Brain microvascular endothelial cell (primary cell): Measurements from ENCODE around the gene CDK19.
"Not testable (repeated sequence)": the region's sequence is repeated elsewhere in the genome, so short reads cannot be mapped to it uniquely, and the experiment has no call there.

Experiments
- DNase-seq: peaks from one replicate; pipeline ENCODE4 v3.0.0-alpha.2; 2020
- H3K27ac ChIP-seq: fragments of 250-450 bp; sonication (Bioruptor Pico); 2 replicates; pipeline ENCODE4 v1.5.1; 2020; ENCODE audit warnings: mild to moderate bottlenecking, moderate library complexity
- H3K27me3 ChIP-seq: fragments of 250-450 bp; sonication (Bioruptor Pico); replicated peaks from 2 replicates; pipeline ENCODE4 v1.5.1; 2020; ENCODE audit warnings: mild to moderate bottlenecking
- H3K36me3 ChIP-seq: fragments of 250-450 bp; sonication (Bioruptor Pico); replicated peaks from 2 replicates; pipeline ENCODE4 v1.5.1; 2020; ENCODE audit warnings: mild to moderate bottlenecking
- H3K4me3 ChIP-seq: 2 replicates; pipeline ENCODE4 v1.5.1; 2011; ENCODE audit warnings: low read depth, mild to moderate bottlenecking, control low read depth, low read length, moderate library complexity
- CTCF ChIP-seq: IDR thresholded peaks from 2 replicates; pipeline ENCODE4 v1.5.1; 2011; ENCODE audit warnings: low read depth, mild to moderate bottlenecking, moderate library complexity, low read length, control low read depth, inconsistent platforms; ENCODE audit errors: missing control alignments
- in situ Hi-C: cut with HindIII; loops from 2 replicates; pipeline ENCODE4 v1.10.0; 2017; ENCODE audit warnings: low sequenced_read_pairs, low pct_ligation_motif_present

Gene CDK19

GRCh38 chr6:110856296-110856695 lies 41.0 kb upstream of the CDK19 start:
- no peak for DNase-seq
- in situ Hi-C loops, result no loop called here
- TF ChIP-seq CTCF, result no peak
- Histone ChIP-seq H3K27ac (no peak overlapping the region), H3K36me3 (no peaks in the 10 kb centered on the region), H3K27me3 (no peaks in the 10 kb centered on the region), H3K4me3 (no peak overlapping the region)

GRCh38 chr6:110853754-110854477 lies 38.6 kb upstream of the CDK19 start:
- Histone ChIP-seq H3K27ac (no peak overlapping the region), H3K36me3 (no peaks in the 10 kb centered on the region), H3K4me3 (no peak overlapping the region), H3K27me3 (no peaks in the 10 kb centered on the region)
- no peak for TF ChIP-seq CTCF
- in situ Hi-C loops, result no loop called here
- no peak for DNase-seq

- H3K27me3 ChIP-seq, result no peaks in the 10 kb centered on the region
- no peaks in the 10 kb centered on the region for H3K36me3 ChIP-seq
- no peak for TF ChIP-seq CTCF
- DNase-seq, result no peak
- in situ Hi-C loops, result no loop called here
- no peak overlapping the region for H3K27ac ChIP-seq
- no peak overlapping the region for H3K4me3 ChIP-seq
Observed at GRCh38 chr6:110852773-110853172, 37.5 kb upstream of the CDK19 start.

- no peak for TF ChIP-seq CTCF
- H3K27ac ChIP-seq, result no peak overlapping the region
- H3K4me3 ChIP-seq, result no peak overlapping the region
- H3K36me3 ChIP-seq, result no peaks in the 10 kb centered on the region
- no peaks in the 10 kb centered on the region for H3K27me3 ChIP-seq
- in situ Hi-C loops, result no loop called here
- DNase-seq, result no peak
Observed at GRCh38 chr6:110849781-110850180, 34.5 kb upstream of the CDK19 start.

GRCh38 chr6:110841266-110841665 lies 26.0 kb upstream of the CDK19 start:
- in situ Hi-C loops, result no loop called here
- H3K4me3 ChIP-seq, result no peak overlapping the region

GRCh38 chr6:110835751-110836150 lies 20.5 kb upstream of the CDK19 start:
- in situ Hi-C loops, DNase-seq, H3K4me3 ChIP-seq: not testable (repeated sequence)

More at GRCh38 chr6:110841266-110841665, 26.0 kb upstream of the CDK19 start:
- no peaks in the 10 kb centered on the region for H3K27me3 ChIP-seq
- no peak for TF ChIP-seq CTCF
- no peaks in the 10 kb centered on the region for H3K36me3 ChIP-seq
- DNase-seq, result no peak
- H3K27ac ChIP-seq, result no peak overlapping the region

More at GRCh38 chr6:110835751-110836150, 20.5 kb upstream of the CDK19 start:
- H3K27ac ChIP-seq, H3K36me3 ChIP-seq, H3K27me3 ChIP-seq: not testable (repeated sequence)
